Activated CD4-positive, alpha-beta T cell treated with anti-CD3 and anti-CD28 coated beads for 48 hours (primary cell): ENCODE data around the gene FAM111B.
"Not testable (repeated sequence)": the region's sequence is repeated elsewhere in the genome, so short reads cannot be mapped to it uniquely, and the experiment has no call there.

Experiments
- DNase-seq: peaks from one replicate; pipeline ENCODE4 v3.0.0-alpha.2; 2020

FAM111B gene

DNA sequence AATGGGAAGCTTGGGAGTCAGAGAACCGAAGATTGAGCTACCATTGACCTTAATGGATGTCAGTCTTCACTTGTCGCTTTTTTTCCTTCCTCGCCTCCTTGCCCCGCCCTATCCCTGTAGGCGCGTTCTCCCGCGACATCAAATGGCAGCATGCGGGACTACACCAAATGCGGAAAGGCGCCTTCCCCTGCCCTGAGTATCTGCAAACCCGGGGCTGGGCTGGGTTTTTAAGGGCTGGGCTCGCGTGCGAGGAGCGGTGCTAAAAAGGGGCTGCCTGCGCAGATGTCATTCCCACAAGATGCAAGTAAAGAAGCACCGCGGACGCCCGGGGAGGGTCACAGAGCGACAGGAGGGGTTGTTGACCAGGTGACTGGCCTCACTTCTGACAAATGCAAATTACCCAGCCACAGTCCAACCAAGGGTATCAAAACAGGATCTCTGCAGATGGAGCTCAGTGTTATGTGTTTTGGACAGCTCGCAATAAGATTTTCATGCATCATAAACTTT, 4.7 kb upstream of the FAM111B start:
- DNase-seq: peak; percentile 82

DNA sequence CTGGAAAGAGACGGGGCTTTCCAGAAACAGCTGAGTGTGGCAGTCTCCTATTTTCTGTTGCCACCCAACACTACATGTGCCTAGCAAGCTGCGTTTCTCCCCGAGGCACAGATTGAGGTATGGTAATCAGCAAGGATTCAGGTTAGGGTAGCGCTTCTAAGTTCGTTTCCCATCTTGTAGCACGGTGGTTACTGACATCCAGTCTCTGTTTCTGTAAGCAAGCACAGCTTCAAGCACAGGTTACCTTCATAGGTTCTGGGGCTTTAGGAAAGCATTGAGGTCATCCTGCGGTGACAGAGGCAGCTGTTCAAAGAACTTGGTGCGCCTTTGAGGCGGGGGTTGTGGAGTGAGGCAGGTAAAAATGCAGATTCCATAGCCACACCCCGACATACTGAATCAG, 684 bp downstream of the FAM111B start:
- DNase-seq: peak; percentile 33

- no peak for DNase-seq
These were observed 5.5 kb downstream of the FAM111B start for GRCh38 chr11:59112494-59112893.

GRCh38 chr11:59114344-59114743, 7.3 kb downstream of the FAM111B start:
- DNase-seq: no peak

DNA sequence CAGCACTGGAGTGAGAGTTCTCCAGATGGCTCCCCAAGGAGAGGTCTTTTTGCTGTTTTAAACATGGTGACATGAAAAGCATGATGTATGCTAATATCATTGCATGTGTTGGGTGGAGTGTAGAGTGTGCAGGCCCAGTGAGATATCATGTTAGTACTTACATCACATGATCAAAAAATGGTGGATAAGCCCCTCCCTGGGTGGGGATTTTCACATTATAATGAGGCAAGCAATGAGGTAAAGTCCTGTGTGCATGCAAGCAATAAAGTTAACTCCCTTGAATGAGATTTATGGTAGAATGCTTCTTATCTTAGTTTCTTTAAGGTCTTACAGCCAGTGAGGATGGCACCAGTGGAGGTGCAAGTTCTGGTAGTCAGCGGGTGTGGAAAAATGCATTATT, 8.5 kb downstream of the FAM111B start:
- DNase-seq: no peak

DNA sequence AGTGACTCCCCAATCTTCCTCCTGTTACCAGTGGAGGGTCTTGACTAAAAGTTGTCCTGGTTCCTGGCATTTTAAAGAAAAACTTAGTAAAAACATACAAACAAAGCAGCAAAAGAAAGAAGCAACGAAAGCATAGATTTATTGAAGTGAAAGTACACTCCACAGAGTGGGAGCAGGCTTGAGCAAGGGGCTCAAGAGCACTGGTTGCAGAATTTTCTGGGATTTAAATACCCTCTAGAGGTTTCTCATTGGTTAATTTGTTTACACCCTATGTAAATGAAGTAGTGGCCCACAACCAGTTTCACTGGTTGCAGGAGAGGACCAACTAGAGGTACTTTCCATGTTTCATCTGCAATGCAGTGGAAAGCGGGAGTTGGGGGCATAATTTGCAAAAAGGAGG, 10.7 kb downstream of the FAM111B start:
- no peak for DNase-seq

DNA sequence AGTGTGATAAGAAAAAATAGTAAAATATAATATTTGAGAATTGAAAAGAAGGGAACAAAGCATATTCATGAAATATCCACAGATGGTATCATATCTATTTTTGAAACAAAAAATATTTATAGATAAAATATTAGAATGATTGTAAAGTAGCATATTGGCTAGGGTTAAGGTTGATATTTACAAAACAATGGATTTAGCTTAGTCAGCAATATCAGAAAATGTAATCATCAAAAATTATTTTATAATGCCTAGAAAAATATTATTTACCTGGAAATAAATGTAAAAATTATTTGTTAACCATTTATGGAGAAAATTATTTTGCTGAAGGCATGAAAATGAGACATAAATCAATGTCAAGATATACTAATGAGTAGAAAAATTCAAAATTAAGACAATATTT, 12.8 kb downstream of the FAM111B start:
- no peak for DNase-seq

GRCh38 chr11:59135648-59136461, 28.8 kb downstream of the FAM111B start:
- peak; percentile 92 for DNase-seq

DNA sequence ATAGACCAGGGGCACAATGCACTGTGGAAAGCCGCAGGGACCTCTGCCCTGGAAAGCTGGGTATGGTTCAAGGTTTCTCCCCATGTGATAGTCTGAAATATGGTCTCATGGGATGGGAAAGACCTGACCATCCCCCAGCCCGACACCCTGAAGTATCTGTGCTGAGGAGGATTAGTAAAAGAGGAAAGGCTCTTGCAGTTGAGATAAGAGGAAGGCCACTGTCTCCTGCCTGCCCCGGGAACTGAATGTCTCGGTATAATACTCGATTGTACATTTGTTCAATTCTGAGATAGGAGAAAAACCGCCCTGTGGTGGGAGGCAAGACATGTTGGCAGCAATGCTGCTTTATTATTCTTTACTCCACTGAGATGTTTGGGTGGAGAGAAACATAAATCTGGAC, 29.5 kb downstream of the FAM111B start:
- DNase-seq: not testable (repeated sequence)

- no peak for DNase-seq
These were observed 30.2 kb downstream of the FAM111B start for GRCh38 chr11:59137190-59137589.

- no peak for DNase-seq
These were observed 31.6 kb downstream of the FAM111B start for GRCh38 chr11:59138643-59139042.

DNA sequence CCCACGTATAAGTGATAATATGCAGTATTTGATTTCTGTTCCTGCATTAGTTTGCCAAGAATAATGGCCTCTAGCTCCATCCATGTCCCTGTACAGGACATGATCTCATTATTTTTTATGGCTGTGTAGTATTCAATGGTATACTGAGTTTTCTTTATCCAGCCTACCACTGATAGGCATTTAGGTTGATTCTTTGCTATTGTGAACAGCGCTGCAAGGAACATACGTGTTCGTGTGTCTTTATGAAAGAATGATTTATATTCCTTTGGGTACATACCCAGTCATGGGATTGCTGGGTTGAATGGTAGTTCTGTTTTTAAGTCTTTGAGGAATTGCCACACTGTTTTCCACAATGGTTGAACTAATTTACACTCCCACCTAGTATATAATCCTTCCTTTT, 34.2 kb downstream of the FAM111B start:
- no peak for DNase-seq

GRCh38 chr11:59141673-59142460, 34.8 kb downstream of the FAM111B start:
- DNase-seq: no peak

GRCh38 chr11:59142530-59143507, 35.8 kb downstream of the FAM111B start, which contains the start of gene FAM111A:
Gene FAM111A, plus strand, starts transcription at chr11:59142856. Its CDS starts 6,017 bp downstream, at chr11:59148873.
- peak; percentile 87 for DNase-seq

DNA sequence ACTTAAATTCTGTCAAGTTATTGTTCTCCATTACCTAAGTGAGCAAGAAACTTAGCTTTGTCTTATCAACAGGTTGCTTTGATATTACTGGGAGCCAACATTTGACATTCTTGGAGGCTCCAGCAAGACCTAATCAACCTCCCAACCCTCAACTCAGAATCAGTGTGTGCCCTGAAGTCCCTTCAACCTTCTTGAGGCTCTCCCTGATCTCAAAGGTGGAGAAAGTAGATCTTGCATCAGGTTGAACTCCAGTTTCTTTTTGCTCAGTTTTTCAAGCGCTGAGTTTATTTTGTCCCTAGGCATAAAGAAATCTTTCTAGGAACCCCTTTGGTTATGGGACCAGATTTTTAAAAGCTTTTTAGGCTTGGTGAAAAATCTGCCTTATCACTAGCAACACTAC, 37.1 kb downstream of the FAM111B start:
- DNase-seq: no peak

DNA sequence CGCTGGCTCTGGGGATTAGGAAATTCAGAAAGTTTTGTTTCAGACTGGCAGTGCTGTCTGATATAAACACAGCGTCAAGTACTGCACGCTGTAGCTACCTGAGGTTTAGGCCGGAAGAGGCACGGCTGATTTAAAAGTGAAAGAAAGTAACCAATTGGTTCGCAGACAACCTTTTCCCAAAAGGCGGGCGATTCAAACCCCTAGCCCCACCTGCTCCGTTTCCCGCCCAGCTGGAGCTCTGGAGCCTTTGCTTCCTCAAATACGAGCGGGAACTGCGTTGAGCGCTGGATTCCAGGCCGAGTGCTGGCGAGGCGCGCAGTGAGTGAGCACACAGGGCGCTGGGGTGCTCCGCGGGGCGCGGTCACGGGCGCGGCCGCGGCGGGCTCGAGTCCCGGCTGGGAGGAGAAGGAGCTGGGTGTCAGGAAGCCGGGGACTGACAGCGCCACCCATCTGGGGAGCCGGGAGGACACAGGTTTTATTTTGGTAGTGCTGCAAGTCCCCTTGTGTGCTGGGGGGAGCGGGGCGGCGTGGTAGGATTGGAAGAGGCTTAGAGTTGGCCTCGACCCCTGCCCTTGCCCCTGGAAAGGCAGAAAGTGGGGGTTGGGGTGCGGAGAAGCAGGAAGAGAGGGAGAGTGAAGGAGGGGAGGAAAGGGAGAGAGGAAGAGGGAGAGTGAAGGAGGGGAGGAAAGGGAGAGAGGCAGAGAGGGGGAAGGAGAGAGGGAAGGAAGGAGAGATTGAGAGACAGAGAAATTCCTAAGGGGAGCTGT, 37.7 kb downstream of the FAM111B start:
- DNase-seq: peak; percentile 82

DNA sequence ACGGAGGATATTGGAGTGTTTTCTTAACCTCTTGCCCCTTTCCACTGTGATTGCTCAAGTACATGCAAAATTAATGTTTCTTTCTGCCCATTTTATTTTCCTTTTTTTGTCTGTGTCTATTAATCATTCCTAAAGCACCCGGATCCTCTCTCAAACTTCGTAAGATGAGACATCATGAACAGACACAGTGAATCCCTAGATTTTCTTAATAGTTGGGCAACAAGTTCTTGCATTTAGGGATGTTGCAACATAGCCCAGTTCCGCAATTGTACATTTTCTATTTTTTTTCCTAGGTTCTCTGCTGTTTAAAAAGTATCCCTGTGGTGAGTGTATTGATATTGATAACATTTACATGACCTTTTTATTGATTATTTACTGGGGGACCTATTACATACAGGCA, 38.5 kb downstream of the FAM111B start:
- no peak for DNase-seq

- no peak for DNase-seq
These were observed 44.7 kb downstream of the FAM111B start for GRCh38 chr11:59151761-59152160.

GRCh38 chr11:59152312-59152951, 45.4 kb downstream of the FAM111B start:
- DNase-seq: peak; percentile 41

GRCh38 chr11:59154610-59155009, 47.6 kb downstream of the FAM111B start:
- DNase-seq: no peak

GRCh38 chr11:59157433-59157832, 50.4 kb downstream of the FAM111B start:
- DNase-seq: no peak
